ENCODE results near the gene MARCO. TPM values are rescaled to one million over a fixed set of nuclear protein-coding genes. Genes with fewer than 3 reads are reported as not detected.

The MARCO gene
- total RNA-seq, 4 donors from 2014 or later = 3.3 to 8.2 (median 4.0) TPM

- TF ChIP-seq POLR2A (IDR thresholded peaks at IDR 0.05) = no peak
- TF ChIP-seq CTCF (IDR thresholded peaks at IDR 0.05) = no peak
- Histone ChIP-seq H3K4me3 (no peak overlapping the region), H3K27me3 (no peaks in the 10 kb centered on the region), H3K9me3 (no peaks in the 10 kb centered on the region), H3K36me3 (no peaks in the 10 kb centered on the region), H3K27ac (no peak overlapping the region), H3K4me1 (no peaks in the 10 kb centered on the region)
- no peak for DNase-seq
Measured at GRCh38 chr2:119019521-119019920, 77.5 kb downstream of the MARCO start.

- H3K36me3 ChIP-seq = no peaks in the 10 kb centered on the region
- no peaks in the 10 kb centered on the region for H3K4me1 ChIP-seq
- no peak overlapping the region for H3K27ac ChIP-seq
- no peaks in the 10 kb centered on the region for H3K27me3 ChIP-seq
- no peak overlapping the region for H3K4me3 ChIP-seq
- TF ChIP-seq POLR2A (IDR thresholded peaks at IDR 0.05) = no peak
- TF ChIP-seq CTCF (IDR thresholded peaks at IDR 0.05) = no peak
- no peaks in the 10 kb centered on the region for H3K9me3 ChIP-seq
- no peak for DNase-seq
Measured at GRCh38 chr2:119022678-119023077, 80.7 kb downstream of the MARCO start.

- Histone ChIP-seq H3K4me1 (no peaks in the 10 kb centered on the region), H3K9me3 (no peaks in the 10 kb centered on the region), H3K4me3 (no peak overlapping the region), H3K27ac (no peak overlapping the region), H3K27me3 (no peaks in the 10 kb centered on the region), H3K36me3 (no peaks in the 10 kb centered on the region)
- no peak for DNase-seq
- TF ChIP-seq POLR2A (IDR thresholded peaks at IDR 0.05) = no peak
Measured at GRCh38 chr2:119023534-119023933, 81.5 kb downstream of the MARCO start.

GRCh38 chr2:119024152-119024551, 82.2 kb downstream of the MARCO start:
- Histone ChIP-seq H3K27ac (no peak overlapping the region), H3K4me3 (no peak overlapping the region), H3K4me1 (no peaks in the 10 kb centered on the region), H3K9me3 (no peaks in the 10 kb centered on the region), H3K27me3 (no peaks in the 10 kb centered on the region), H3K36me3 (no peaks in the 10 kb centered on the region)
- no peak for DNase-seq
- TF ChIP-seq CTCF (IDR thresholded peaks at IDR 0.05) (no peak), POLR2A (IDR thresholded peaks at IDR 0.05) (no peak)

- no peak for DNase-seq
- no peaks in the 10 kb centered on the region for H3K4me1 ChIP-seq
- TF ChIP-seq POLR2A (IDR thresholded peaks at IDR 0.05) (no peak), CTCF (IDR thresholded peaks at IDR 0.05) (no peak)
Measured at GRCh38 chr2:119024568-119024967, 82.6 kb downstream of the MARCO start.

GRCh38 chr2:119025013-119025412, 83.0 kb downstream of the MARCO start:
- no peaks in the 10 kb centered on the region for H3K4me1 ChIP-seq
- H3K9me3 ChIP-seq = no peaks in the 10 kb centered on the region
- TF ChIP-seq CTCF (IDR thresholded peaks at IDR 0.05) = no peak
- H3K36me3 ChIP-seq = no peaks in the 10 kb centered on the region
- no peak overlapping the region for H3K27ac ChIP-seq
- no peak for DNase-seq
- H3K27me3 ChIP-seq = no peaks in the 10 kb centered on the region
- no peak overlapping the region for H3K4me3 ChIP-seq

More at GRCh38 chr2:119024568-119024967, 82.6 kb downstream of the MARCO start:
- Histone ChIP-seq H3K4me3 (no peak overlapping the region), H3K36me3 (no peaks in the 10 kb centered on the region), H3K27ac (no peak overlapping the region), H3K9me3 (no peaks in the 10 kb centered on the region), H3K27me3 (no peaks in the 10 kb centered on the region)
